ACC112 (cell line): ENCODE measurements around the gene SLIT3.

Experiments used
- H2AFZ ChIP-seq: fragments of 200-600 bp; sonication (generic); one replicate; pipeline ENCODE4 v1.6.0; 2017; ENCODE audit warnings: antibody characterized with exemption, low read length; ENCODE audit not compliant: unreplicated experiment
- H3K27ac ChIP-seq: fragments of 200-600 bp; sonication (generic); 2 replicates; pipeline ENCODE4 v1.5.1; 2014; ENCODE audit warnings: low read depth, mild to moderate bottlenecking, antibody characterized with exemption, low read length, moderate library complexity
- H3K27me3 ChIP-seq: fragments of 200-600 bp; sonication (generic); 2 replicates; pipeline ENCODE4 v1.6.1; 2014; ENCODE audit warnings: mild to moderate bottlenecking, antibody characterized with exemption, low read length, moderate library complexity, mixed read lengths; ENCODE audit not compliant: insufficient read depth
- H3K36me3 ChIP-seq: fragments of 200-600 bp; sonication (generic); 2 replicates; pipeline ENCODE4 v1.6.1; 2016; ENCODE audit warnings: mild to moderate bottlenecking, antibody characterized with exemption, low read length, moderate library complexity, mixed read lengths; ENCODE audit not compliant: insufficient read depth
- H3K4me1 ChIP-seq: fragments of 200-600 bp; sonication (generic); one replicate; pipeline ENCODE4 v1.6.1; 2016; ENCODE audit warnings: low read length, mixed read lengths; ENCODE audit not compliant: insufficient read depth, unreplicated experiment, control insufficient read depth
- H3K4me3 ChIP-seq: fragments of 200-600 bp; sonication (generic); 2 replicates; pipeline ENCODE4 v1.5.1; 2014; ENCODE audit warnings: mild to moderate bottlenecking, low read depth, low read length
- H3K79me2 ChIP-seq: fragments of 200-600 bp; sonication (generic); one replicate; pipeline ENCODE4 v1.6.0; 2016; ENCODE audit warnings: low read length; ENCODE audit not compliant: control insufficient read depth, unreplicated experiment, insufficient read depth

Gene SLIT3

GRCh38 chr5:168726342-168726741 lies 574.6 kb downstream of the SLIT3 start:
- Histone ChIP-seq H3K36me3 (no peaks in the 10 kb centered on the region), H3K27ac (no peak overlapping the region), H3K79me2 (no peaks in the 10 kb centered on the region), H3K4me1 (no peaks in the 10 kb centered on the region), H2AFZ (no peak overlapping the region), H3K4me3 (no peak overlapping the region), H3K27me3 (no peaks in the 10 kb centered on the region)

GRCh38 chr5:168724227-168724626 lies 576.7 kb downstream of the SLIT3 start:
- Histone ChIP-seq H3K4me3 (no peak overlapping the region), H2AFZ (no peak overlapping the region), H3K79me2 (no peaks in the 10 kb centered on the region), H3K36me3 (no peaks in the 10 kb centered on the region), H3K27me3 (no peaks in the 10 kb centered on the region), H3K27ac (no peak overlapping the region), H3K4me1 (no peaks in the 10 kb centered on the region)

GRCh38 chr5:168723037-168723436 lies 577.9 kb downstream of the SLIT3 start:
- no peaks in the 10 kb centered on the region for H3K36me3 ChIP-seq
- H2AFZ ChIP-seq, result no peak overlapping the region
- no peaks in the 10 kb centered on the region for H3K79me2 ChIP-seq
- no peak overlapping the region for H3K4me3 ChIP-seq
- H3K4me1 ChIP-seq, result no peaks in the 10 kb centered on the region
- no peaks in the 10 kb centered on the region for H3K27me3 ChIP-seq
- no peak overlapping the region for H3K27ac ChIP-seq

GRCh38 chr5:168721966-168722365 lies 579.0 kb downstream of the SLIT3 start:
- Histone ChIP-seq H3K79me2 (no peaks in the 10 kb centered on the region), H3K4me3 (no peak overlapping the region), H2AFZ (no peak overlapping the region), H3K27me3 (no peaks in the 10 kb centered on the region), H3K27ac (no peak overlapping the region), H3K4me1 (no peaks in the 10 kb centered on the region), H3K36me3 (no peaks in the 10 kb centered on the region)

GRCh38 chr5:168721002-168721753 lies 579.8 kb downstream of the SLIT3 start:
- Histone ChIP-seq H2AFZ (no peak overlapping the region), H3K27me3 (no peaks in the 10 kb centered on the region), H3K4me3 (no peak overlapping the region), H3K79me2 (no peaks in the 10 kb centered on the region), H3K27ac (no peak overlapping the region), H3K36me3 (no peaks in the 10 kb centered on the region), H3K4me1 (no peaks in the 10 kb centered on the region)

- Histone ChIP-seq H3K4me1 (no peaks in the 10 kb centered on the region), H3K4me3 (no peak overlapping the region), H3K79me2 (no peaks in the 10 kb centered on the region), H3K27ac (no peak overlapping the region), H3K36me3 (no peaks in the 10 kb centered on the region), H2AFZ (no peak overlapping the region), H3K27me3 (no peaks in the 10 kb centered on the region)
Observed at GRCh38 chr5:168720575-168720974, 580.4 kb downstream of the SLIT3 start.

GRCh38 chr5:168714046-168714445 lies 586.9 kb downstream of the SLIT3 start:
- H3K27ac ChIP-seq, result peak overlapping the region; percentile 68
- no peaks in the 10 kb centered on the region for H3K36me3 ChIP-seq
- no peaks in the 10 kb centered on the region for H3K27me3 ChIP-seq
- peak overlapping the region; percentile 76 for H2AFZ ChIP-seq
- peaks cover 25% of the 10 kb centered on the region for H3K4me1 ChIP-seq
- no peak overlapping the region for H3K4me3 ChIP-seq
- H3K79me2 ChIP-seq, result no peaks in the 10 kb centered on the region

GRCh38 chr5:168713051-168713450 lies 587.9 kb downstream of the SLIT3 start:
- no peak overlapping the region for H2AFZ ChIP-seq
- no peaks in the 10 kb centered on the region for H3K27me3 ChIP-seq
- peaks cover 25% of the 10 kb centered on the region for H3K4me1 ChIP-seq
- no peaks in the 10 kb centered on the region for H3K36me3 ChIP-seq
- H3K27ac ChIP-seq, result peak overlapping the region; percentile 68
- H3K4me3 ChIP-seq, result peak overlapping the region; percentile 25; the same call in 1 of the 2 replicates
- no peaks in the 10 kb centered on the region for H3K79me2 ChIP-seq

GRCh38 chr5:168712280-168712924 lies 588.5 kb downstream of the SLIT3 start:
- H3K4me3 ChIP-seq, result peak overlapping the region; percentile 12; the same call in 1 of the 2 replicates
- H3K4me1 ChIP-seq, result peaks cover 25% of the 10 kb centered on the region
- H3K27me3 ChIP-seq, result no peaks in the 10 kb centered on the region
- H3K79me2 ChIP-seq, result no peaks in the 10 kb centered on the region
- peak overlapping the region; percentile 68 for H3K27ac ChIP-seq
- peak overlapping the region; percentile 19 for H2AFZ ChIP-seq
- no peaks in the 10 kb centered on the region for H3K36me3 ChIP-seq

- H3K36me3 ChIP-seq, result no peaks in the 10 kb centered on the region
- no peaks in the 10 kb centered on the region for H3K79me2 ChIP-seq
- no peak overlapping the region for H2AFZ ChIP-seq
- peaks cover 25% of the 10 kb centered on the region for H3K4me1 ChIP-seq
- H3K4me3 ChIP-seq, result no peak overlapping the region
- H3K27me3 ChIP-seq, result no peaks in the 10 kb centered on the region
- no peak overlapping the region for H3K27ac ChIP-seq
Observed at GRCh38 chr5:168710706-168711105, 590.2 kb downstream of the SLIT3 start.
